ENCODE results near the gene WNT2B. TPM values are rescaled to one million over a fixed set of nuclear protein-coding genes. Genes with fewer than 3 reads are reported as not detected.
"Not testable (repeated sequence)": the region's sequence is repeated elsewhere in the genome, so short reads cannot be mapped to it uniquely, and the experiment has no call there.

WNT2B gene
- not detected for total RNA-seq

GRCh38 chr1:112508278-112509004 is at the start of gene WNT2B:
WNT2B (plus strand) TSS chr1:112508965; CDS start chr1:112509263, 298 bp downstream.
- DNase-seq, result peak; percentile 32

DNA sequence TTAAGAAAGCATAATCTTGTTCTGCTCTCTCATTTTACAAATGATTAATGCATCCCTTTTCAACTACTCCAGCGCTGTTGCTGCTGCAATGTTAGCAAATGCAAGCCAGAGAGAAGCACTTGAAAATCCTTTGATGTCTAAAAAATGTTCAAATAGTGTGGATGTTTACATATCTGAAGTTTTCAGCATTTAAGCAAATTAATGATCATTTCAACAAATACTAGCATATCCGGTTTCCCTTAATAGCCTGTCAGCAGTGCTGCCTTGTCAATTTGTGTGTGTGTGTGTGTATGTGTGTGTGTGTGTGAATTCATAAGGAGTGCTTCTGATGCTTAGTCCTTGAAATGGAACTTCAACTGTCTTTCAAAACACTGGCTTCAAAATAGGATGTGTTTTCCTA is 48.1 kb upstream of the WNT2B start:
- DNase-seq, result no peak

DNA sequence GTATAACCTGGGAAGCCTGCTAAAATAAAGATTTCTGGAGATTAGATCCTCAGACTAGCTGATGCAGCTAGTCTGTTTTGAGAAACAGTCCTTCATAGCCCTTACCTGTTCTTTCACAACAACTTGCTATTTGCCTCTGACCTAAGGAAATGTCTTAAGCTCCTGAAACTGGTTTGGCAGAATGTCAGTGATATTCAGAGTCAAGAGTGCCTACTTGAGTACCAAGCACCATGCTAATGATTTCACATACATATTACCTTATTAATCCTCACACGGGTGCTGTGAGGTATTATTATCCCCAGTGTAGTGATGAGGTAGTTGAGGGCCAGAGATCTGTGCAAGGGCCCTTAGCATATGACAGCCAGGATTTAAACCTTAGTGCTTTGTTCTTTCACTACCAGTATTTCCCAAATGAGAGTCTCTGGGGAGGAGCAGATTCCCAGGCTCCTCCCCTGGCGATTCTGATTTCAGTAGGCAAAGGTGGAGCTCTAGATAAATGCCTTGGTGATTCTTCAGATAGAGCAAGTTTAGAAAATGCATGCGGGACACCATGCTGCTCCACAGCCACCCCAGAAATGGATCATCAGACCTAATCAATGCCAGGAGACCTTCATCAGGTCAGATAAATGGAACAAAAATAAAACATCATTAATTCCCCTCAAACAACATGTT is 47.4 kb upstream of the WNT2B start:
- DNase-seq, result no peak

GRCh38 chr1:112462953-112463279 is 45.8 kb upstream of the WNT2B start:
- no peak for DNase-seq

GRCh38 chr1:112464501-112464900 is 44.3 kb upstream of the WNT2B start:
- no peak for DNase-seq

GRCh38 chr1:112465122-112465521 is 43.6 kb upstream of the WNT2B start:
- no peak for DNase-seq

DNA sequence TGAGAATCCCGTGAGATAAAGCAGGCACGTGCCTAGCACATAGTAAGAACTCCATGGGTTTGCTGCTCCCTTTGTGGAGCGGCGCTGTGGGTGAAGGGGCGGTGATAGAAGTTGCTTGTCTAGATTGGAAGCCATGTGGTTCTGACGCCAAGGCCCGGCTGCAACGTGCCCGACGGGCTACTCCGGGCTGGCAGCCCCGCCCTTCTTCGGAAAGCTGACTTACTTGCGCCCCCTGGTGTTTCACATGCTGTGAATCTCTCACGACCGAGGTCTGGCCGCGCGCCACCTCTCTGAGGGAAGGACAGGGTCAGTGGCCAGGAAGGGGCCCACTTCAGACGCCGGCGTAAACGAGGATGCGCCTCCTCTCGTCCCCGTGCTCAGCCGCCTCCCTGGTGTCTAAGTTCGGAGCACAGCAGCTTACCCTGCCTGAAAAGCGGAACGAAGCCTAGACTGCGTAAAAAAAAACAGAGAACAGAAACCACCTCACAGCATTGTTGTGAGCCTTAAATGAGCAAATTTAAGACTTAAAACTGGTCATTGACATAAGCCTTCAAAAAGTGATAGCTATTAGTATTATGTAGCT is 42.6 kb upstream of the WNT2B start:
- DNase-seq, result peak; percentile 80

DNA sequence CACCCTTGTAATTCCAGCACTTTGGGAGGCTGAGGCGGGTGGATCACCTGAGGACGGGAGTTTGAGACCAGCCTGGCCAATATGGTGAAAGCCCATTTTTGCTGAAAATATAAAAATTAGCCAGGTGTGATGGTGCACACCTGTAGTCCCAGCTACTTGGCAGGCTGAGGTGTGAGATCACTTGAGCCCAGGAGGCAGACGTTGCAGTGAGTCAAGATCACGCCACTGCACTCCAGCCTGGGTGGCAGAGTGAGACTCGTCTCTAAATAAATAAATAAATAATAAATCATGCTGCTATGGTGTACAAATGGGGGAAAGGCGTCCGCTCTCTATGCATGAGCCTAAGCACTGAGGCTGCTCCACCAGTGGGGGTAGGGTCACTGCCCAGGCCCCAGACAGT is 38.4 kb upstream of the WNT2B start:
- DNase-seq, result not testable (repeated sequence)

GRCh38 chr1:112470966-112471365 is 37.8 kb upstream of the WNT2B start:
- DNase-seq, result no peak

GRCh38 chr1:112472142-112472541 is 36.6 kb upstream of the WNT2B start:
- no peak for DNase-seq

GRCh38 chr1:112477550-112477949 is 31.2 kb upstream of the WNT2B start:
- no peak for DNase-seq

GRCh38 chr1:112478314-112478713 is 30.5 kb upstream of the WNT2B start:
- DNase-seq, result no peak

DNA sequence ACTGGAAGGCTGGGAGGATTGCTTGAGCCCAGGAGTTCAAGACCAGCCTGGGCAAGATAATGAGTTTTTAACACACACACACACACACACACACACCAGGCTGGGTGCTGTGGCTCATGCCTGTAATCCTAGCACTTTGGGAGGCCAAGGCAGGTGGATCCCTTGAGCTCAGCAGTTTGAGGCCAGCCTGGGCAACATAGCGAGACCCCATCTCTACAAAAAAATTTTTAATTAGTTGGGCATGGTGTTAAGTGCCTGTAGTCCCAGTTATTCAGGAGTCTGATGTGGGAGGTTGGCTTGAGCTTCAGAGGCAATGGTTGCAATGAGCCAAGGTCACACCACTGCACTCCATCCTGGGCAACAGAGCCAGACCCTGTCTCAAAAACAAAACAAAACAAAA is 22.7 kb upstream of the WNT2B start:
- DNase-seq, result not testable (repeated sequence)

DNA sequence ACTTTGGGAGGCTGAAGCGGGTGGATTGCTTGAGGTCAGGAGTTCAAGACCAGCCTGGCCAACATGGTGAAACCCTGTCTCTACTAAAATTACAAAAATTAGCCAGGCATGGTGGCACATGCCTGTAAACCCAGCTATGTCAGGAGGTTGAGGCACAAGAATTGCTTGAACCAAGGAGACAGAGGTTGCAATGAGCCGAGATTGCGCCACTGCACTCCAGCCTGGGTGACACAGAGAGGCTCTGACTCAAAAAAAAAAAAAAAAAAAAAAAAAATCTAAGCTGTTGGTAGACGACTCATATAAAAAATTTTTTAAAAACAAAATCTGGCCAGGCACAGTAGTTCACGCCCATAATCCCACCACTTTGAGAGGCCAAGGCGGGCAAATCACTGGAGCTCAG is 21.1 kb upstream of the WNT2B start:
- DNase-seq, result not testable (repeated sequence)

GRCh38 chr1:112488141-112488540 is 20.6 kb upstream of the WNT2B start:
- no peak for DNase-seq

- no peak for DNase-seq
Measured at GRCh38 chr1:112492076-112492475, 16.7 kb upstream of the WNT2B start.

DNA sequence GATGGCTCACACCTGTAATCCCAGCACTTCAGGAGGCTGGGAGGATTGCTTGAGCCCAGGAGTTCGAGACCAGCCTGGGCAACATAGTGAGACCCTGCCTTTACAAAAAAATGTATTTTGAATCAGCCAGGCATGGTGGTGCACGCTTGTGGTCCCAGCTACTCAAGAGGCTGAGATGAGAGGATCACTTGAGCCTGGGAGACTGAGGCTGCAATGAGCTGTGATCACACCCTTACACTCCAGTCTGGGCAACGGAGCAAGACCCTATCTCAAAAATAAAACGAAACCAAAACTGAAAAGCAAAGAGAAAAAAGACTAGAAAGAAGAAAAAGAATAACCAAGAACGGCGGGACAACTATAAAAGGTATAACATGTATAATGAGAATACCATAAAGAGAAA is 15.4 kb upstream of the WNT2B start:
- no peak for DNase-seq

DNA sequence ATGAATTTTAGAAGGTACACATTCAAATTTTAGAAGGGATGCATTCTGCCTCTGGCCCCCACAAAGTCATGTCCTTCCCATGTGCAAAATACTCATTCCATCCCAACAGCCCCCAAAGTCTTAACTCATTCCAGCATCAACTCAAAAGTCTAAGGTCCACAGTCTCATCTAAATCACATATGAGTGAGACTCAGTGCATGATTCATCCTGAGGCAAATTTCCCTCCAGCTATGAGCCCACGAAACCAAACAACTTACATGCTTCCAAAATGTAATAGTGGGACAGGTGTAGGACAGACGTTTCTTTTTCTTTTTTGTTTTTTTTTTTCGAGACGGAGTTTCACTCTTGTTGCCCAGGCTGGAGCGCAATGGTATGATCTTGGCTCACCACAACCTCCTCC is 12.5 kb upstream of the WNT2B start:
- DNase-seq, result no peak

DNA sequence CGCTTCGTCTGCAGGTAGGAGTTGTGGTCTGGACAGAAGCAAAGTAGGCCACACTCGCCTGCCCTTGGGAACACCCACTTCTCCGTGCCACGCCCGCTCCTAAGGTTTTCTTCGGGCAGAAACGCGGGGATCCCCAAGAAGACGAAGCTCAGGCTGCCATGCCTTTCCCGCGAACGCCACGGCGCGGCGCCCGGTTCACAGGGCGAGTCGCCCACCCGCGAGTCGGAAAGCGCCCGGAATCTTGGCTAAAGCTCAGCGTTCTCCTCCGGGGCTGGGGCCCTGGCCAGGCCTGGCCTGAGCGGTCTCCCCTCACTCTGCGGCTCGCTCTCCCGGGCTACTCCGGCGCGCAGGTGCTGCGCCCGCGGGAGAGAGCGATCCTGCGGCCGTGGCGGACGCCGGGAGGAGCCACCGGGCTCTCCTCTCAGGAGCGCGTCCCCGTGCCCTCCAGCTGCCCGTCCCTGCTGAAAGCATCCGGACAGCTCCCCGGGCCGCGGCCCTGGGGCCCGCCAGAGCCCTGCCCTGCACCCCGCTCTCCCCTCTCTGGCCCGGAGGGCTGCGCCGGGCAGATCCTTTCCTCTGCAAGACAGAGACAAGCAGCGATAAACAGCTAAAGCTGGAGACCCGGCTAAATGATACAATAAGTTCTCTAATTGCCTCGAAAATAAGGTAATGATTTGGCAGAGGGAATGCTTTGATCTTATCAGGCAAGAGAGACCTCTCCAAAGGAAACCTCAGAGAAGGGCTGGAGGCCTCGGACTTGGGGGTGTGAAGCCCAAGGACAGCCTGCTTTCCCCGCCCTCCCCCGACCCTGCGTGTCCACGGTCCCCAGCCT is 6.7 kb upstream of the WNT2B start:
- DNase-seq, result peak; percentile 32

- DNase-seq, result no peak
Measured at GRCh38 chr1:112502826-112503225, 5.9 kb upstream of the WNT2B start.

DNA sequence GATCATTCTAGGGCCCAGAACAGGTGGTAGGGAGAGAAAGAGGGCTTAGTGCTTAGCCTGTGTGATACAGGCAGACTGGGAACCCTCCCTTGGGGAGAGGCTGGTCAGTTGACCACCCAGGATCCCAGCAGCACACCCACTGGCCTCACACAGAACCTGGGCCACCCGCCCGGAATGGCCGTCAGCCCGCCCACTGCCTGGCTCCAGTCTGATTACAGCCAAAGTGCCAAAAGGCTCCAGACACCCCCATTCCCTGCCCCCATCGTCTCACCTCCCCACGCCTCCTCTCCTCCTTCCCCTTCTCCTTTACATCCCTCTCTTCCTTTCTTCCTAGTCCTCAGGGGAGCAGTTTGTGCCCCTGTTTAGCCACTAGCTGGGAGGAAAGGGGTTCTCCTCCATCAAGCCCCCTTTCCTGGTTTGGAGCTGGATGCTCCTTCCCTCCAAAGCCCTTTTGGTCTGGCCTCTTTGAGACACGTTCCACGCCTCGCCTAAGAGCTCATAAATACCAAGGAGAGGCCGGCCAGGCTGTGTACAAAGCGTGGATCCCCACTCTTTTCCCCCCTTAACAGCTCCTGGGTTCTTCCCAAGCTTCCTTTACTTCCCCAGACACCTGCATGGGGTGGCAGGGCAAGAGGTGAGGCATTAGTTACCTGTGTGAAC is 4.6 kb upstream of the WNT2B start:
- DNase-seq, result no peak

GRCh38 chr1:112504661-112505399 is 3.9 kb upstream of the WNT2B start:
- DNase-seq, result no peak

All from effector CD4-positive, alpha-beta T cell (primary cell).